Ascending aorta (tissue), 2 donors: Measurements from ENCODE around the gene RGS10. TPM values are rescaled to one million over a fixed set of nuclear protein-coding genes. Genes with fewer than 3 reads are reported as not detected.

Source experiments
- DNase-seq, 2 donors: peaks; one replicate each; pipeline ENCODE4 v3.0.0-alpha.2; 2019; ENCODE audit warnings: low spot score in 2 of 2
- H3K27ac ChIP-seq, 2 donors: fragments of 200-600 bp; sonication (generic); one replicate each; pipeline ENCODE4 v1.5.1; 2016 to 2017; ENCODE audit warnings: mild to moderate bottlenecking in 1 of 2
- H3K27me3 ChIP-seq: fragments of 200-600 bp; sonication (generic); one replicate; pipeline ENCODE4 v1.5.1; 2017
- H3K36me3 ChIP-seq, 2 donors: fragments of 200-600 bp; sonication (generic); one replicate each; pipeline ENCODE4 v1.5.1; 2016
- H3K4me1 ChIP-seq, 2 donors: fragments of 200-600 bp; sonication (generic); one replicate each; pipeline ENCODE4 v1.5.1; 2016 to 2017; ENCODE audit warnings: mild to moderate bottlenecking in 1 of 2
- H3K4me3 ChIP-seq, 2 donors: fragments of 200-600 bp; sonication (generic); one replicate each; pipeline ENCODE4 v1.5.1; 2016 to 2017; ENCODE audit warnings: mild to moderate bottlenecking in 1 of 2
- H3K9me3 ChIP-seq, 2 donors: fragments of 200-600 bp; sonication (generic); one replicate each; pipeline ENCODE4 v1.5.1; 2016
- intact Hi-C: fragments of 100-400 bp; cut with DNase I; formaldehyde crosslinking; loops from one replicate; pipeline ENCODE4 v1.15.1; 2023
- total RNA-seq: library from RNA; depleted of rRNA; stranded (reverse); fragments of >200 nt; gene quantifications from one replicate; pipeline ENCODE4 v1.1.0, GENCODE V29; 2016
- TF ChIP-seq, protein P1 (sequence below), 3 experiments: fragments of 200-600 bp in 2 of 3; fragments of 450-650 bp in 1 of 3; sonication (generic) in 2 of 3; IDR thresholded peaks; one replicate each; pipeline ENCODE4 v1.5.1; 2016 to 2019; ENCODE audit warnings: antibody characterized with exemption in 3 of 3, mild to moderate bottlenecking in 1 of 3, moderate library complexity in 1 of 3

The RGS10 gene
- total RNA-seq, 1 donor from 2014 or later = 42.9 TPM

DNA sequence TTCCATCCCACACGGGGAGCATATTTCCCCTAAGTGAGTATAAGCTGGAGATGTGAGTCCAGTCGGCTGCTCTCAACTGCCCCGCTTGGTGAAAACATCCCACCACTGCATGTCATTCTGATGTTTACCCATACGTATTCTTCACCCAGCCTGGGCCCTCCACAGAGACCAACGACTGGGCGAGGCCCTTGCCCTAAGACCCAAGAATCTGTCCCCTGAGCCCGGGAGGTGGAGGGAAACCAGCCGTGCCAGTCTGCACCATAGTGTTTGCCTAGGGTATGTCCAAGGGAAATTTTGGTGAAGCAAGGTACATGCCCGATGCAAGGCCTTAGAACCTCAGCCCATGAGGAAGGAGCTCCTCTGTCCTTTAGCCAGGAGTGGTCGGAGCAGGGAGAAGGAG lies 67.9 kb downstream of the RGS10 start:
- H3K4me1 ChIP-seq = no peaks in the 10 kb centered on the region
- no peaks in the 10 kb centered on the region for H3K27me3 ChIP-seq
- no peaks in the 10 kb centered on the region for H3K9me3 ChIP-seq
- no peak overlapping the region for H3K4me3 ChIP-seq
- TF ChIP-seq, protein P1, sequence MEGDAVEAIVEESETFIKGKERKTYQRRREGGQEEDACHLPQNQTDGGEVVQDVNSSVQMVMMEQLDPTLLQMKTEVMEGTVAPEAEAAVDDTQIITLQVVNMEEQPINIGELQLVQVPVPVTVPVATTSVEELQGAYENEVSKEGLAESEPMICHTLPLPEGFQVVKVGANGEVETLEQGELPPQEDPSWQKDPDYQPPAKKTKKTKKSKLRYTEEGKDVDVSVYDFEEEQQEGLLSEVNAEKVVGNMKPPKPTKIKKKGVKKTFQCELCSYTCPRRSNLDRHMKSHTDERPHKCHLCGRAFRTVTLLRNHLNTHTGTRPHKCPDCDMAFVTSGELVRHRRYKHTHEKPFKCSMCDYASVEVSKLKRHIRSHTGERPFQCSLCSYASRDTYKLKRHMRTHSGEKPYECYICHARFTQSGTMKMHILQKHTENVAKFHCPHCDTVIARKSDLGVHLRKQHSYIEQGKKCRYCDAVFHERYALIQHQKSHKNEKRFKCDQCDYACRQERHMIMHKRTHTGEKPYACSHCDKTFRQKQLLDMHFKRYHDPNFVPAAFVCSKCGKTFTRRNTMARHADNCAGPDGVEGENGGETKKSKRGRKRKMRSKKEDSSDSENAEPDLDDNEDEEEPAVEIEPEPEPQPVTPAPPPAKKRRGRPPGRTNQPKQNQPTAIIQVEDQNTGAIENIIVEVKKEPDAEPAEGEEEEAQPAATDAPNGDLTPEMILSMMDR (IDR thresholded peaks at IDR 0.05) = no peak
- no peak overlapping the region for H3K27ac ChIP-seq
- DNase-seq = no peak
- H3K36me3 ChIP-seq = no peaks in the 10 kb centered on the region
- intact Hi-C loops = no loop called here

DNA sequence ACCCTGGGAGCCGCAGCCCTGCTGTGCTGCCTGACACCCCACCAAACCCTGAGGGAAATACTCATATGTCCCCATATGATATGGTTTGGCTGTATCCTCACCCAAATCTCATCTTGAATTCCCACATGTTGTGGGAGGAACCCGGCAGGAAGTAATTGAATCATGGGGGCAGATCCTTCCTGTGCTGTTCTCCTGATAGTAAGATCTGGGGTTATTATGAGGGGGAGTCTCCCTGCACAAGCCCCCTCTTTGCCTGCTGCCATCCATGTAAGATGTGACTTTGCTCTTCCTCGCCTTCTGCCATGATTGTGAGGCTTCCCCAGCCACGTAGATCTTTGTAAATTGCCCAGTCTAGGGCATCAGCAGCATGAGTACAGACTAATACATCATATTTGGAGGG lies 68.7 kb downstream of the RGS10 start:
- intact Hi-C loops = no loop called here
- no peak for DNase-seq
- no peak overlapping the region for H3K27ac ChIP-seq
- H3K9me3 ChIP-seq = no peaks in the 10 kb centered on the region
- TF ChIP-seq, protein P1 (IDR thresholded peaks at IDR 0.05) = no peak
- H3K27me3 ChIP-seq = no peaks in the 10 kb centered on the region
- H3K4me3 ChIP-seq = no peak overlapping the region
- H3K4me1 ChIP-seq = no peaks in the 10 kb centered on the region
- no peaks in the 10 kb centered on the region for H3K36me3 ChIP-seq

DNA sequence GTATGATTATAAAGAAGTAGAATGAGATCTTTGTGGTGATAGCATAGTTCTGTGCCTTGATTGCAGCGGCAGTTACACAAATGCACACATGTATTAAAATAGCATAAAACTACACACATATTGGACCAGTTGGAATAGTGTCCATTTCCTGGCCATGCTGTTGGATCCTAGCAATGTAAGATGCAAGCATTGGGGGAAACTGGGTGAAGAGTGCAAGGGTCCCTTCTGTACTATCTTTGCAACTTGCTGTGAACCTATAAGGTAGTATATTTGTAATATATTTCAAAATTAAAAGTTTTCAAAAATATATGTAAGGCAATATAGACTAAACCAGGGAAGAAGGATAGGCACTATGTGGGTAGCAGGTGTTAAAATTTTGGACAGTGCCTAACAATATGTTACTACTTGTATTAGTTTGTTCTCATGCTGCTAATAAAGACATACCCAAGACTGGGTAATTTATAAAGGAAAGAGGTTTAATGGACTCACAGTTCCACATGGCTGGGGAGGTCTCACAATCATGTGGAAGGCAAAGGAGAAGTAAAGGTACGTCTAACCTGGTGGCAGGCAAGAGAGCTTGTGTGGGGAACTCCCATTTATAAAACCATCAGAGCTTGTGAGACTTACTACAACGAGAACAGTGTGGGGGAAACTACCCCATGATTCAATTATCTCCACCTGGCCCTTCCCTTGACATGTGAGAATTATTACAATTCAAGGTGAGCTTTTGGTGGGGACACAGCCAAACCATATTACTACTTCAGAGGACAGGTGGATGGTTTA lies 71.4 kb downstream of the RGS10 start:
- Histone ChIP-seq H3K27me3 (no peaks in the 10 kb centered on the region), H3K4me1 (no peaks in the 10 kb centered on the region), H3K9me3 (no peaks in the 10 kb centered on the region), H3K27ac (no peak overlapping the region), H3K36me3 (no peaks in the 10 kb centered on the region), H3K4me3 (no peak overlapping the region)
- intact Hi-C loops = no loop called here
- DNase-seq = no peak
- TF ChIP-seq, protein P1 (IDR thresholded peaks at IDR 0.05) = no peak

DNA sequence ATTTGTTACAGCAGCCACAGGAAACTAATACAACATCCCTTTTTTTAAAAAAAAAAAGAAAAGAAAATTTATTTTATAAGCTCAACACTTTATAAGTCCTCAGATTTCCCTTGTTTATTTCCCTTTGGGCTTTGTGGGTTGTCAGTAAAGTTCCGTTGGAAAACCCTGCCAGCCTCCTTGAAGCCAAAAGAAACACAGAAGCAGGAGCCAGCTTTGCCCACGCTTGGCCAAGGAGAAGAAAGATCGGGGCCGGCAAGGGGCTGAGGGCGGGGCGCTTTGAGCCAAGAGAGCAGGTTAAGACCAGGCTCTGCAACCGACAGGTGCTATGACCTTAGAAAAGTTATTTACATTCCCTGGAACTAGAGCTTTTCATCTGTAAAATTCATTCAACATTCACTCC lies 72.7 kb downstream of the RGS10 start:
- no peaks in the 10 kb centered on the region for H3K9me3 ChIP-seq

DNA sequence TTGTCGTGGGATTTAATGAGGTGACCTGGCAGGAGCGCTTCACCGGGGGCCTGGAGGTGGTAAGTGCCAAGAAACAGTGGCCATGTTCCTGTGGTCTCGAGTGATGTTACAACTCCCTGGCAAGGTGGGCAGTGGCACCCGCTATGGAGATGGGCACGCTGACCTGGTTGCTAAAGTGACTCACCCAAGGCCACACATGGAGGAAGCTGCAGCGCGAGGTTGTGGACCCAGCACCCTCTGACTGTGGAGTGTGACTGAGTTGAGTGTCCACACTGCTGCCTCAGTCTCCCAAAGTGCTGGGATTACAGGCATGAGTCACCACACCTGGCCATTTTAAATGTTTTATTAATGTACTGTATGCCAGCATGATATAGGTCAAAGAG lies 73.2 kb downstream of the RGS10 start:
- H3K27me3 ChIP-seq = no peaks in the 10 kb centered on the region
- no peak overlapping the region for H3K27ac ChIP-seq
- no peak overlapping the region for H3K4me3 ChIP-seq
- H3K36me3 ChIP-seq = no peaks in the 10 kb centered on the region
- intact Hi-C loops = no loop called here
- no peaks in the 10 kb centered on the region for H3K9me3 ChIP-seq
- TF ChIP-seq, protein P1 (IDR thresholded peaks at IDR 0.05) = no peak
- DNase-seq = no peak
- no peaks in the 10 kb centered on the region for H3K4me1 ChIP-seq

More for the DNA sequence above, 72.7 kb downstream of the RGS10 start:
- intact Hi-C loops = no loop called here
- Histone ChIP-seq H3K27ac (no peak overlapping the region), H3K4me3 (no peak overlapping the region), H3K27me3 (no peaks in the 10 kb centered on the region), H3K36me3 (no peaks in the 10 kb centered on the region), H3K4me1 (no peaks in the 10 kb centered on the region)
- TF ChIP-seq, protein P1 (IDR thresholded peaks at IDR 0.05) = no peak
- DNase-seq = no peak
